GM23248 (cell line): Measurements from ENCODE around the gene PLS3.

ENCODE experiments used
- EZH2 ChIP-seq: fragments of 200-600 bp; sonication (generic); IDR thresholded peaks from 2 replicates; pipeline ENCODE4 v1.6.1; 2018; ENCODE audit warnings: antibody characterized with exemption, mild to moderate bottlenecking; ENCODE audit not compliant: insufficient read depth, poor library complexity, severe bottlenecking
- EZH2phosphoT487 ChIP-seq: fragments of 200-600 bp; sonication (generic); IDR thresholded peaks from 2 replicates; pipeline ENCODE4 v1.6.1; 2018; ENCODE audit warnings: antibody characterized with exemption, moderate library complexity, mild to moderate bottlenecking, low read depth; ENCODE audit not compliant: insufficient read depth

DNA sequence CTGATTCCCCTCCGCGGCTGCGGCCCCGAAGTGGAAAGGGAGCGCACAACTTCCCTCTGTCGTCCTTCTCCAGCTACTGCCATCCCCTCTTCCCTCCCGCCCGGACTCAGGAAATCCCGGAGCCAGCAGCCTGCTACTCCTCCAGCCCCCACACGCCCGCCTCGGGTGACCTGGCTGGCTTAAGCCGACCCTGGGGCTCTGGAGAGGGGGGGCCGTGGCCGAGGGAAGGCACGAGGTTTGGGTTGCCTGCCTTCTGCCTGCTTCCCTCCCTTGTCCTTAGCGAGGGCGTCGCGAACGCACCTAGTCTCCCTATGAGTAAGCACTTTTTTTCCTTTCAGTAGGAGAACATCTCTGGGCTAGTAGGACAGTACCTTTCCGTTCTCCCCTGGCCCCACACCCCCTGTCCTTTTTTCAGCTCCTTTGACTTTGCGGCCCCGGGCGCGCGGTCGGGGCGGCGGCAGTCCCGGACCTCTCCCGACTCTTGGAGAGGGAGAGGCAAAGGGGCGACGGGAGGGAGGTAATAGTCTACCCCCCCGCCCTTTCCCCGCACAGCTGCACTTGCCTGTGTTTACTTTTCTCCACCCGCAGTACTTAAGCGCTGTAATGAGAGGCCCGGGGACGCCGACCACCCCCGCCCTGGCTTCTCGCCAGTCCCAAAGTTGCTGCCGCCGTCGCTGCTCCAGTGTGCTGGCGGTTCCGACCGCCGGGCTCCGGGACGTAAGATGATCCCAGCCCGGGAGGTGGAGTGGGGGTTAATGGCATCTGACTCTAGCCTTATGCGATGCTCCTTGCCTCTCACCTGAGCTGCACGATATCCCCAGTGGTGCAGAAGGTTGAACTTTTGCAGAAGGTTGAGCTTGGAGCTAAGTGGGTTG is 868 bp downstream of the PLS3 start:
- TF ChIP-seq EZH2phosphoT487, result no peak
- no peak for TF ChIP-seq EZH2
